Kasumi-1 (cell line): ENCODE measurements around the gene CELF6.
"Not testable (repeated sequence)": the region's sequence is repeated elsewhere in the genome, so short reads cannot be mapped to it uniquely, and the experiment has no call there.

ENCODE experiments used
- DNase-seq, 2 experiments: peaks; one replicate each; lab custom pipeline; 2025; lab: John Stamatoyannopoulos, UW

The CELF6 gene

DNA sequence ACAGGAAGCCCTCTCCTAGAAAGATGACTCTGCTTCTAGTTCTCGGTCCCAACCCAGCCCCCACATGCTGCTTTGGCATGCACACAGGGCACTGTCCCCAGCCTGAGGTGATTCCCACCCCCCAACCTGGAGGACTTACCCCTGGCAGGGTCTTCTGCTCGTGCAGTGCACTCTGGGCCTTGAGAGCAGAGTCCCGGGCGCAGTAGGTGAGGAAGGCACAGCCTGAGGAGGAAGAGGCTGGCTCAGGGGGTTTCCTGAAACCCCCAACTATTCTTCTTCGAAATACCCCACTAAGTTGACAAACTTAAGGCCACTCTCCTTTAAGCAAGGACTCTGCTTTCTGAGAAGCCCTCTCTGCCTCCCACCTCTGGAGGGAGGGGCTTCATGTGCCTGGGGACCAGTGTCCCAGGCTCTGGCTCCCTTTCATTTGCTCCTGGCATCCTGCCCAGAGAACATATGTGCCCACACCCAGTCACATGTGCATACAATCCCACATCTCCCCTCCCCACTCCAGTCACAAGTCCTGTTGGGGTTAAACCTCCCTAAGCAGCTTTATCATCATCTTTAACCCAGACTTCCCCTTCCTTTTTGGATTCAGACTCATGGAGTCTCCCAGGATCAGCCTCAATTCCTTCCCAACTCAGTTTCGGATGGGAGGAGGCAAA is 4.1 kb downstream of the CELF6 start:
- DNase-seq = no peak

DNA sequence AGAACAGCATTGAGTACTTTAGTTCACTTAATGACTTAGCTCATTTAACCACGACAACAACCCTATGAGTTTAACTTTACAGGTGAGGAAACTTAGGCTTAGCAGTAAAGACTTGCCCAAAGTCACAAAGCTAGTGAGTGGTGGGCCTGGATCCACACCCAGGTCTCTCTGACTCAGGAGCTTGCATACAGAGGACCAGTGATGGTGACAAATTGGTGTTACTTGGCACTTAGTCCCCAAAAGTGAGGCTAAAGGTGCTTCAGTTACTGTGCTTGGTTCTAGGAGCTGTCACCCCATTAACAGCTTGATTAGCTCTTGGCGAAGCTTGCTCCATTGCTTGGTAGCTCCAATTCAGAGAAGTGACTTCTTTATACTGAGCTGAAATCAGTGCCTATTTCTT is 6.1 kb downstream of the CELF6 start:
- DNase-seq = no peak

DNA sequence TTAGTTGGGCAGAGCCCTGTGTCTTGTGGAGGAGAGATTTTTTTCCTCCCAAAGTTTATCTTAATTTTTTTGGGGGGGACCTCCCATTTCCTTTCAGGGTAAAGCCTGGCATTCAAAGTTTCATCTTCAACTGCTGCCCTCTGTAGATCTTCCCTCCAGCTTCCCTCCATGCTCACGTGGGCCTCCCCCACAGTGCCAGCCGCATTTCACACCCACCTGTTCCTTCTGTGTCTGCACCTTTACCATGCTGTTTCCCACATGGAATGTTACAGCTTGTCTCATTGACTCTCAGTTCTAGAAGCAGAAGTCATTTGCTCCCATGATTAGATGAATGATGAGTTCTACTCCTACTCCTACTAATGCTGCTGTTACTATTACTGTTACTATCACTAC is 6.5 kb downstream of the CELF6 start:
- no peak for DNase-seq

DNA sequence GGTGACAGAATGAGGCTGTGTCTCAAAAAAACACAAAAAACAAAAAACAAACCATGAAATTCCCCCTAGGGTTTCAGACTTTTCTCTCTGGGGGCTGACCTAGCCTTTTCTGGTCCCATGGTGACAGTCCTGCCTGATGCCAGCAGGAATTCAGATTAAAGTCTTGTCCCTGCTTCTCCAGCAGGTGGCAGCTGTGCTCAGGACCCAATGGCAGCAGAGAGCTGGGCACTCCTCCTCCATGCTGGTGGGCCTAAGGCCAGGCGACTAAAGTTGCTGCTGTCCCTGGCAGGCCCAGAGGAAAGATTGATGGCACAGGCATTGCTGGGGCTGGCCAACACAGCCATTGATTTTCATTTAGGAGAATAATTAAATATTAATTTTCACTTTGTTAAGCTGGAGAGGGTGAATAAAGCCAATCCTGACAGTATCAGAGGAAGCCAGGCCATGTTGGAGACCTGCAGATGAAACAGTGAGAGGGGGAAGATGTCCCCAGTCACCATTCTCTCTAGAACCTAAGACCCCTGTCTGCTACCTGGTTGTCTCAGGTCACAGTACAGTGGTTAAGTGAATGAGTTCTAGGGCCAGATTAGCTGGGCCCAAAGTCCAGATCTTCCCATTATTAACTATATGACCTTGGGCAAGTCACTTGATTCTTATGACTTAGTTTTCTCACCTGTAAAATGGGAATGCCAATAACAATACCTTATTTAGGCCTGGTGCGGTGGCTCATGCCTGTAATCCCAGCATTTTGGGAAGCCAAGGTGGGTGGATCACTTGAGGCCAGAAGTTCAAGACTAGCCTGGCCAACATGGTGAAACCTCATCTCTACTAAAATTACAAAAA is 7.1 kb downstream of the CELF6 start:
- peak; percentile 73 to 83 for DNase-seq

DNA sequence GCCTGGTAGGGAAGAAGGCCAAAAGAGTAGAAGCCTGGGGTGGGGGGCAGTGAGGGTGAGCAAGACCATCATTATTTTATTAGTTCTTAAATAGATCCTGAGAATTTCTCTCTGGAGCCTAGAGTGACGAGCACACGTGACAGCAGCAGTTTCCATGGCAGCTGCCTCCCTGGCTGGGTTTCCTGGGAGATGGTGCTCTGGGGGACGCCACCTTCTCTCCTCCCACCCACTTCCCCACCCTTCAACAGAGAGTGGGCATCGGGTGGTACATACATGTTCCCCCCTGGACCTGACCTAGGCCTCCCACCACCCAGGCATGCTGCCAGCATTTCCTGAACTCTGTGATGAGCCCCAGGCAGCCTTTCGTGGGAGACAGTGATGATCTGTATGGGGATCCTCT is 12.9 kb downstream of the CELF6 start:
- no peak for DNase-seq

DNA sequence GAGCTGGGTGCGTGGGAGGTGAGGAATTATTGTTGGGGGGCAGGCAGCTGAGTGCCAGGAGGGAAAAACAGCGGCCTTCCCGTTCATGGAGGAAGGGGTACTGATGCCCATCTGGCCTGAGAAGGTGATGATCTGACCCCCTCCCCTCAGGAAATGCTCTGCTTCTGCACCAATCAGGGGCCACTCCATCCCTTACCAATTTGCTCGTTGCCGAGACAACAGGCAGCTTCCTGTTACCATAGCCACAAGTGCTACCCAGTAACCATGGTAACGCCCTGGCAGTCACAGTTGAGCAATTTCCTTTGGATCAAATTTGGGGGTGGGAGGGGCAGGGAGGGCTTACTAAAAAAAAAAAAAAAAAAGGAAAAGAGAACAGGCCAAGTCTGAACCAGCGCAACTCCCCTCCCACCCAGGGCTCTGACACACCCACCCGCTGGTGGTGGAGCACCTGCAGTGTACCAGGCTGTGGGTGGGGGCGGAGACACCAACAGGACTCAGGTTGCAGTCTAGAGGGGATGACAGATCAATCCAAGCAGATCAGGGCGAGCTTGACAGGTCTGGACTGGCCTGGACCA is 13.7 kb downstream of the CELF6 start:
- DNase-seq = peak; percentile 10 to 40

DNA sequence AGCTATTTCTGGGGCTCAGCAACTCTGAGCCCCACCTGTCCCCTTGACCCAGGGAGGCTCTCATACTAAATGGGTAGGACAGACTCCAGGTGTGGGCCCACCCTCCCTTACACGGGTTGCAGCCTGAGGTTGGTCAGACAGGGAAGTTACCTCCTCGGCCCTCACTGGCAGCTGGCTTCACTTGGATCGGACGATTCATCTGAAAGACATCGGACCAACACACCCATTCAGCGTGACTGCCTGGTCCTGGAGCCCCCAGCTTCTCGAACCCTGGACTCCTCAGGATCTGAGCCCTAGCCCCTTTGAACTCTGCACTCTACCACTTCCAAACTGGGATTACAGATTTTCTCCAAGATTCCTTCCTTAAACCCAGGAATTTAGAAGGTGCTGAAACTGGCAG is 15.4 kb downstream of the CELF6 start:
- no peak for DNase-seq

DNA sequence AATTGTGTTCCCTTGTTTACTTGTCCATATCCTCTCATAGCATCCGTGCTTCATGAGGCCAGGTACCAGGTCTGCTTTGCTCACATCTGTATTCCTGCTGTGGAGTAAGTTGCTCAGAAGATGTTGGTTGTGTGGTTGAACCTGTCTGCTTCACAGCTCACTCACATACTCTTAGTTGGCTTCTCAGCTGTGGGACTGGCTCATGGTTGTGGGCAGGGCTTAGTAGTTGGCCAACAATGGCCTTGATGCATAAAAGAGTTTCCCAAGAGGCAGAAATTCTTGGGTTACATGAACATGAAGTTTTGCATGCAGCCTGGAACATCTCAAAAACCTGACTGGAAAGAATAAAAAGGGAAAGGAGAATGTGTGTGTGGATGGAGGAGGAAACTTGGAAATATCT is 17.0 kb downstream of the CELF6 start:
- no peak for DNase-seq

DNA sequence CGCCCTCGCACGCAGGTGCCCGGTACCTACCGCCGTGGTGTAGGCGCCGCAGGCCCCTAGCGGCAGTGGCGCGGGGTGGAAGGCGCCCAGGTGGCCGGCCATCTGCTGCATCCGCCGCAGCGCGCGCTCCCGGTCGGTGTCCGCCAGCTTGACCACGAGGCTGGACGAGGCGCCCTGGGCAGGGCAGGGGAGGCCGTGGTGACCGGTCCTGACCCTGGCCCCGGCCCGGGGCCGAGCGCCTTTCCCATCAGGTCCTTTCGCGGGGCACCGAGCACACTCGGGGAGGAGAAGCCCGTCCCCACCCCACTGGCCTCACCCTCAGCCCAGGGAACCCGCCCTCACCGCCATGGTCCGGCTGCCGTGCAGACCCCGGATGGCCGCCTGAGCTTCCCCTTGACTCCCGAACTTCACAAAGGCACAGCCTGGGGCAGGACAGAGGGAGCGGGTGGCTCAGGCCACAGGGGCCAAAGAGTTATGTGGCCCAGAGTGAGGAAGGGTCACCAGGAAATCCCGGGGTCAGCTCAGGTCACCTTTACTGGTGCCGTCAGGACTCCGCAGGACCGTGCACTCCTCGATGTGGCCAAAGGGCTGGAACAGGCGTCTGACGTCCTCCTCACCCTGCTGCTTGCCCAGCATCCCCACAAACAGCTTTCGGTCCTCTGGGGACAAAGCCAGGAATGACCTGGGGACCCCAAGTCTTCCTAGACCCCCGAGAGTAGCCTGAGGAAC is 30.2 kb downstream of the CELF6 start:
- DNase-seq = no peak

DNA sequence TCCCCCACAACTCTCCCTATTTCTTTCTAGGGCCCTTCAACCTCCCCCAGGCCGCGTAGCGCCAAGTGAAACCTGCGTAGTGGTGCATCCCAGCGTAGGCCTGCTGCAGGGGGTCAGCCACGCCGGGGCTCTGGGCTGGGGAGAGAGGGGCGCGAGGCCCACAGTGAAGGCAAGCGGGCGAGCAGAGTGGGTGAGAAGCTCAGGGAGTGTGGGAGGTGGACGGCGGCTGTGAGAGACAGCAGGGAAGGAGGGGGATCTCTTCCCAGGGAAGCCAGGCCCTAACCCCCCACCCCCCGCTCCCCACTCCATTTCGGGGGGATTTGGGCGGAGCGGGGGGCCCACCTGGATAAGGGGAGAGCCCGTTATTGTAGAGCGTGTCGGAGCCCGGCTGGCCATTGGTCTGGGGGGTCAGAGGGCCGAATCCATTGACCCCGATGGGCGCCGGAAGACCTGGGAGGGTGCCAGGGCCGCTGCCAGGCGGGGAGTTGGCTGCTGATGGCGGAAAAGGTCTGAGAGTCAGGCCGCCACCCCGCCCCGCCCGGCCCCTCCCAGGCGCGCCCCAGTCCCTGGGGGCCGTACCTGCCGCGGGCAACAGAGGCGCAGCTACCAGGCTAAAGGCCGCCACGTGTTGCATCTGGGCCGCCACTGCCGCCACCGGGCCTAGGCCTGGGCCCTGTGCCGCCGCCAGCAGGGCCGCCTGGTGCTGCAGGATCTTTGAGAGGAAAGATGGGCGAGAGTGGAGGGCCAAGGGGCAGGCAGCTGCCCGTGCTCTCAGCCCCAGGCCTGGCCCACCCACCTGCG is 31.0 kb downstream of the CELF6 start:
- DNase-seq = no peak

DNA sequence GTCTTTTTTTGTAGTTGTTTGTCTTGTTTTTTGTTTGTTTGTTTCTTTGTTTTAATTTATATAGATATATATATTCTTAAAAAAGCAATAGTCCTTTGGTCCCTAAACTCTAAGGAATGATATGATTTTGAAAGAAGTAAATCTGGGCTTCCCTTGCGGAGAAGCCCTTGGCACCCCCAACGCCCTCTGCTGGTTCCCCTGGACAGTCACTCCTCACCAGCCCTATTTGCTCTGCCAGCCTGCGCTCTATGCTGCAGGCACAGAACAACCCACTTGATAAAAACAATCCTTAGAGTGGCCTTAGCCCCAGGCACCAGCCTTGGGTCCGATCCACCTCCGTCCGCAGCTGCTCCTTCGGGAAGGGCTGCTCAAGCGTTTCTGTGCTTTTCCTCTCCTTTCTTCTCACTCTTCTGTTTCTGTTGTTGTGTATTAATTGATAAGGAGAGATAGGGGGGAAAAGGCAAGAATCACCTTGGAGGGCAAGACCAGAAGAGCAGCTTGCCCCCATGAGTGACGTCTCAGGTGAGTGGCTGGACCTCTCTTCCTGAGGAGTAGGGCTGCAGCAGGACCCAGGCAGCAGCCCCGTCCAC is 33.9 kb downstream of the CELF6 start:
- DNase-seq = peak; percentile 66 to 76

DNA sequence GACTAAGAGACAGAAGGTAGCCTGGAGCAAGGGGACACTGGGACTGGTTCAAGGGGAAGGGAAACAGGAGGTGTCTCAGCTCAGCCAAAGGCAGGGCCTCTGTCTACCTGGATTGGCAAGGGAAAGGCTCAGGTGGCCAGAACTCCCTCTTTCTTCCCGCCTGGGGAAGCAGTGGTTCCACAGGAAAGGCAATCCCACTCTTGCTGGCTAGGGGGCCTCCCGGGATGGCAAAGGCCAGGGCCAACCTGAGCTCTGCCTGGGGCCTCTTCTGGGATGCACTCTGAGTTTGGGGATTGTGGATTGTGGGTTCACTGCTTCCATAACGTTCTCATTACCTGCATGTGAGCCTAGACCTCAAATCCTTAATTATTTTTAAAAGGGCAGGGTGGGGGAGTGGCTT is 34.6 kb downstream of the CELF6 start:
- DNase-seq = no peak

DNA sequence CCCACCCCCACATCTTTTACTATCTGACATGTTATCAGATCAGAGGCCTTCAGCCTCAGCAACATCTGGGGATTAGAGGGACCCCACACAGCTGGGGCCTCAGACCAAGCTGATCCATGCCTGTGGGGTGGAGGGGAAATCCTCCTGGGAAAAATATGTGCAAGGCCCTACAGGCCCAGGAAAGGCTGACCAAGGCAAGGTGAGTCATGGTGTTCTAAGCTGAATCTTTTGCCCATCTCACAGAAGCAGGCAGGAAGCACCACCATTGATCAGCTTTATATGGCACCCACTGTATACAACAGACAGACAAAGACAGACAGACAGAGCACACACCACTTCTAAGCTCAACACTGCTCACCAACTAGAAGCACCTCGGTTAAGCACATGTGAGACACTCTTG is 35.2 kb downstream of the CELF6 start:
- DNase-seq = no peak

DNA sequence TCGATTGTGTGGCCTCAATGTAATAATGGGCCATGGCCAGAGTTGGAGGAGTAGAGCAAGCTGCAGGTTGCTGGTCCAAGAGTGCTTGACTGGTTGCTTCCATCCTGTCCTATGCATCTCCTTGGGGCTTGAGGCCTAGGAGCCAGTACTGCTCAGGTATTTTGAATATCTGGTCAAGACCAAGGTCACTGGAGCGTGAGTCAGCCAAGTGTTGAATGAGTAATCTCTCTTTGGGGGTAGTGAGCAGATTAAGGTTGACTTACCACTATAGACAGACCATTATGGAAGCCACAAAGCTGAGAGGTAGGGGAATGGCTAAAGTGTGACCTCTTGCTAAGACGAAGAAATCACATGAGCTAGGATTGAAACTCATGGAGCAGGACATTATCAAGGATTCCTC is 38.2 kb downstream of the CELF6 start:
- DNase-seq = no peak

DNA sequence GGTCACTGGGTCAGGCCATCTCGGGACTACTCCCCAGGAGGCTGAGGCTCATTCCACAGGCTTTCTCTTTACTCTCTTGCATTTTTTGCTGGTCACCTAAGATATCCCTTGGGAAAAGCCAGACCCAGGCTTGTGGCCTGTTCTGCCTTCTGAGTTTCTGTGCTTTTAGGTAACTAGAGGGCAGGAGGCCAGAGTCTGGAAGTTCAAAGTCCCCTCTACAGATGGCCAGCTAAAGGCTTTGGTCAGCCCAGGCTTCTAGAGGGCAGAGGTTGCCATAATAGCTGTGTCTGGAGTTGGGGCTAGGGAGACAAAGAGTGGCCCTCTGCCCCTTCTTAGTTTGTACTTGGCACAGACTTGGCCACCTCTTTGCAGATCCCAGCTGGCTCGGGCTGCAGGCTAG is 39.2 kb downstream of the CELF6 start:
- no peak for DNase-seq

DNA sequence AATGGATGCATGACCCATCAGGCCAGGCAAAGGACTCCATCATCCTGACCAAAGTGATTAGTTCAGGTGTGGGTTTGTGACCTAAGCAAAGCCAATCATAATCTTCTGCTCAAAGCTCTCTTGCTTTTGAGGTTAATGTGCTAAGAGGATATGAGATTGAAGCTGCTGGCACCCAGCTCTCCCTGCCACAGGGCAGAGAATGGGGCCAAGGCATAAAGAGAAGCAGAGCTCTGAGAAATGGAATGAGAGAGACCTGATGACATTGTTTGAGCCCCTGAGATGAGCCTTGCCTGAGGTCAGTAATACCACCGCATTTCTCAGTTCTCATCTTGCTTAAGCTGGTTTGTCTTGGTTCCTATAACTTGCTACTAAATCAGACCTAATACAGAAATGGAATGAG is 41.2 kb downstream of the CELF6 start:
- DNase-seq = no peak

DNA sequence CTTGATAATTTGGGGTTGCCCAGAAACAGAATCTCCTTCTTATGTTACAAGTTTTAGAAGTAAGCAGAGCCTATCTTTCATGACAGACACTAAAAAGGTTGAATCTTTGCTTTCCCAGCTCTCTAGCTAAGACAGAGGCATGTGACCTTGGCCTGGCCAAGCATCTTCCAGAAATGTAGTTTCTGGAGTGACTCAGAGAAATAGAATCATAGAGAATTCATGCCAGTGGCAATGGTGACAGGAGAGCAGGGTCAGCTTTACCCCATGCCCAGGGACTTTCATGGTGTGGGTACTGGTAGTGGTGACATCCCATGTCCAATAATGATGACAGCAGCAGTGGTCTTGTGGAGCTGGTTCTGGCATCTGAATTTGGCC is 43.6 kb downstream of the CELF6 start:
- DNase-seq = no peak

DNA sequence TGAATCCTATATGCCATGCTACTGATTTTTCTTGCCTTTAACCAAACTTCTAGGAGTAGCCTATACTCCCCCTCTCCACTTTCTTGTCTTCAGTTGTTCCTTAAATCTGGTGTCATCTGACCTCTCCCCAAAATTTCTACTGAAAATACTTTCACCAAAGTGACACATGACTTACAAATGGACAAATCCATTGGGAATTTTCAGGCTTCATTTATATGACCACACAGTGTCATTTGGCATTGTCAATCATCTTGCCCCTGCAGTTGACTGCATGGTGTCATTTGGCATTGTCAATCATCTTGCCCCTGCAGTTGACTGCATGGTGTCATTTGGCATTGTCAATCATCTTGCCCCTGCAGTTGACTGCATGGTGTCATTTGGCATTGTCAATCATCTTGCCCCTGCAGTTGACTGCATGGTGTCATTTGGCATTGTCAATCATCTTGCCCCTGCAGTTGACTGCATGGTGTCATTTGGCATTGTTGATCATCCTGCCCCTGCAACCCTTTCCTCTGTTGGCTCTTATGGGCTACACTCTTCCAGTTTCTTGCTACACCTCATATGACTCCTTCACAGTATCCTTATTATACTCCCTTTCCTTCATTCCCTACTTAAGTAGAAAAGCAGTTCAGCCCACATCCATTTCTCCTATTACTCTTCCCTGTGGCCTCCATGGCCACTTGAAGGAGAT is 44.2 kb downstream of the CELF6 start:
- not testable (repeated sequence) for DNase-seq

DNA sequence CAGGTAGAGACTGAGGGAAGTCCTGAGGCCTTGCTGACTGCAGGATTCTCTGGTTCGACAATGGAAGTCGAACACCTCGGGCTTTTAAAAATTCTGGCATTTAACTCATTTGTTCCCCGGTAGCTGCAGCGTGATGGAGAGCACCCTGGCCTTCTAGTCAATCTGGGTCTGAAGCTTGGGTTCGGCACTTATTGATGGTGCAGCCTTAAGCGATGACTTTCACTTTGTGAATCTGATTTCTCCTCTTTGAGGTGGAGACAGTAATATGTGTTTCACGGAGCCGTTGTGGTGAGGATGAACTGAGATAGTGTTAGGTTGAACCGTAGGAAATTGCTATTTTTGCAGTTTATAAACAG is 47.0 kb downstream of the CELF6 start:
- DNase-seq = no peak

DNA sequence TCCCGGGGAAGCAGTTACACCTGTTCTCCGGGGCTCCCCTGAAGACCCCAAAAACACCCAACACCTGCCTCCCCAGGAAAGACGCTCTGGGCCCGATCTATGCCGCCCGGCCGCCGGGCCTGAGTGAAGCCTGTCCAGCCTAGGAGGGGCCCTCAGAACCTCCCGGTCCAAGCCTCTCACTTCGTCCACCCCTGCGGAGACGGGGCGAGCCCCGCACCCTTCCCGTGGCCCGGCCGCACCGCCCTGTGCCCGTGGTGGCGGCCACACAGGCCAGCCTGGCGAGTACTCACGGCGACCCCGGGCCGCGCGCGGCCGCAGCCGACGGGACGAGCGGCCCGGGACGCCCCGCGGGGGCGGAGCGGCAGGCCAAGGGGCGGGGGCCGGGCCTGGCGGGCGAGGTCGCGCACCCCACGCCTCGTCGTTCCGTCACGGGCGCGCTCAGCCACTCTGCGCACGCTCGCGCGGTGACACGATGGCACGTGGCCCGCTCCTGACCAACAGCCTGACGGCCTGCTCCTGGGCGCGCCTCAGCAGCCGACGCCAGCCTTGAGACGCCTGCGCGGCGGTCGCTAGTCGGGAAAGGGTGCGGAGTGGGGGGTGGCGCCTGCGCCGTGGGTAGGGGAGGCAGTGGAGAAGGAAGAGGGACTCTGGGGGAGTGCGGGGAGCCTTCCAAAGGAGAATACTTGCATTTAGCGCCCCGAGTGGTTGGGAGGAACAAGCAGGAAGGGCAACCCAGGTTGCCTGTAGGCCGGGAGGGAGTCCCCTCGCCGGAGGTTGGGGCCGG is 47.6 kb downstream of the CELF6 start, which contains the start of gene PARP6:
PARP6 (minus strand) TSS at position 342 of the 784 bp plus-strand sequence. CDS start 5,077 bp downstream, outside the sequence.
- peak; percentile 97 to 98 for DNase-seq
